IMR-90 (cell line): ENCODE data around the gene ITIH5. TPM values are rescaled to one million over a fixed set of nuclear protein-coding genes. Genes with fewer than 3 reads are reported as not detected.

Experiments used
- ATAC-seq: fragments of 200-7000 bp; cut with Tn5 transposase; 2 replicates; pipeline ENCODE4 v1.9.1; 2020; ENCODE audit warnings: low read depth, mild to moderate bottlenecking, moderate library complexity
- BruUV-seq: library from RNA; stranded (reverse); fragments of 400-500 nt; replicated peaks from 2 replicates; lab custom pipeline; 2021; lab: Mats Ljungman, UMichigan
- CTCF ChIA-PET: fragments of 300-600 bp; formaldehyde crosslinking; extraction: SDS; loops from one replicate; lab custom pipeline; 2021; ENCODE audit warnings: antibody characterized with exemption; lab: Yijun Ruan, JAX
- POLR2A ChIA-PET: fragments of 300-600 bp; sonication (Branson Sonifier 250); formaldehyde crosslinking; loops from one replicate; lab custom pipeline; 2022; ENCODE audit warnings: antibody characterized with exemption; ENCODE audit not compliant: unreplicated experiment; lab: Charles Lee
- DNase-seq: peaks from one replicate; pipeline ENCODE4 v3.0.0; 2013
- H2AFZ ChIP-seq: replicated peaks from 2 replicates; pipeline ENCODE3; 2013; ENCODE audit warnings: low read length, mild to moderate bottlenecking; ENCODE audit not compliant: poor library complexity
- H2AK5ac ChIP-seq: 2 replicates; pipeline ENCODE4 v1.6.1; 2013; ENCODE audit warnings: low read depth, low read length, inconsistent platforms
- H2AK9ac ChIP-seq: replicated peaks from 2 replicates; pipeline ENCODE3; 2013; ENCODE audit warnings: mild to moderate bottlenecking, low read depth, low read length, moderate library complexity; ENCODE audit not compliant: poor library complexity
- H2BK120ac ChIP-seq: 2 replicates; pipeline ENCODE4 v1.6.1; 2013; ENCODE audit warnings: low read depth, low read length, inconsistent platforms
- H2BK15ac ChIP-seq: 3 replicates; pipeline ENCODE4 v1.6.1; 2013; ENCODE audit warnings: low read depth, low read length, inconsistent platforms
- H2BK20ac ChIP-seq: 2 replicates; pipeline ENCODE4 v1.6.1; 2013; ENCODE audit warnings: low read depth, mild to moderate bottlenecking, inconsistent platforms, low read length, moderate library complexity
- H2BK5ac ChIP-seq: 2 replicates; pipeline ENCODE4 v1.6.1; 2013; ENCODE audit warnings: mild to moderate bottlenecking, low read depth, low read length, inconsistent platforms; ENCODE audit not compliant: poor library complexity, severe bottlenecking
- H3K14ac ChIP-seq: replicated peaks from 2 replicates; pipeline ENCODE4 v1.6.1; 2013; ENCODE audit warnings: low read depth, low read length, inconsistent platforms
- H3K18ac ChIP-seq: 2 replicates; pipeline ENCODE4 v1.6.1; 2013; ENCODE audit warnings: low read depth, low read length, control low read depth
- H3K23ac ChIP-seq: 2 replicates; pipeline ENCODE4 v1.6.1; 2013; ENCODE audit warnings: low read depth, low read length, inconsistent platforms
- H3K27ac ChIP-seq: 2 replicates; pipeline ENCODE4 v1.5.1; 2013; ENCODE audit warnings: mild to moderate bottlenecking, control low read depth, low read length; ENCODE audit not compliant: insufficient read depth
- H3K27me3 ChIP-seq: 2 replicates; pipeline ENCODE4 v1.6.1; 2013; ENCODE audit warnings: low read length; ENCODE audit not compliant: control insufficient read depth, insufficient read depth
- H3K36me3 ChIP-seq: 2 replicates; pipeline ENCODE4 v1.6.1; 2013; ENCODE audit warnings: low read length, mixed read lengths; ENCODE audit not compliant: control insufficient read depth, insufficient read depth
- H3K4ac ChIP-seq: 2 replicates; pipeline ENCODE4 v1.6.1; 2013; ENCODE audit warnings: low read depth, low read length, inconsistent platforms
- H3K4me1 ChIP-seq: 2 replicates; pipeline ENCODE4 v1.6.1; 2013; ENCODE audit warnings: low read length, mixed read lengths; ENCODE audit not compliant: control insufficient read depth, insufficient read depth
- H3K4me2 ChIP-seq: 2 replicates; pipeline ENCODE4 v1.6.1; 2013; ENCODE audit warnings: low read depth, mild to moderate bottlenecking, control low read depth, low read length, moderate library complexity
- H3K4me3 ChIP-seq: 2 replicates; pipeline ENCODE4 v1.5.1; 2013; ENCODE audit warnings: low read depth, mild to moderate bottlenecking, control low read depth, low read length, moderate library complexity; ENCODE audit not compliant: insufficient read depth
- H3K56ac ChIP-seq: 2 replicates; pipeline ENCODE4 v1.6.1; 2013; ENCODE audit warnings: low read length, inconsistent platforms; ENCODE audit not compliant: insufficient read depth; ENCODE audit errors: extremely low read depth
- H3K79me1 ChIP-seq, 2 experiments: 2 replicates each; pipeline ENCODE4 v1.6.1; 2013; ENCODE audit warnings: low read length in 2 of 2, inconsistent platforms in 1 of 2, low read depth in 1 of 2
- H3K9ac ChIP-seq: 2 replicates; pipeline ENCODE4 v1.6.1; 2013; ENCODE audit warnings: low read depth, low read length, control low read depth
- H3K9me1 ChIP-seq: 2 replicates; pipeline ENCODE4 v1.6.1; 2013; ENCODE audit warnings: low read length, inconsistent platforms; ENCODE audit not compliant: insufficient read depth
- H3K9me3 ChIP-seq: 2 replicates; pipeline ENCODE4 v1.6.1; 2013; ENCODE audit warnings: low read length; ENCODE audit not compliant: control insufficient read depth, insufficient read depth
- H4K20me1 ChIP-seq: 2 replicates; pipeline ENCODE4 v1.6.1; 2013; ENCODE audit warnings: low read length, inconsistent platforms; ENCODE audit not compliant: insufficient read depth
- H4K5ac ChIP-seq: 2 replicates; pipeline ENCODE4 v1.6.1; 2013; ENCODE audit warnings: mild to moderate bottlenecking, low read depth, low read length, control low read depth
- H4K8ac ChIP-seq, 2 experiments: 2 replicates each; pipeline ENCODE4 v1.6.1; 2013; ENCODE audit warnings: low read depth in 2 of 2, low read length in 2 of 2, control low read depth in 1 of 2, inconsistent platforms in 1 of 2
- H4K91ac ChIP-seq: 2 replicates; pipeline ENCODE4 v1.6.1; 2013; ENCODE audit warnings: low read depth, low read length, inconsistent platforms; ENCODE audit not compliant: insufficient read depth
- CEBPB ChIP-seq: IDR thresholded peaks from 2 replicates; pipeline ENCODE4 v1.6.1; 2012; ENCODE audit warnings: low read depth, low read length, improper control_type of control experiment
- CHD1 ChIP-seq: IDR thresholded peaks from 2 replicates; pipeline ENCODE4 v1.6.1; 2012; ENCODE audit warnings: low read depth, low read length, improper control_type of control experiment
- NFE2L2 ChIP-seq: fragments of 150-350 bp; IDR thresholded peaks from 2 replicates; pipeline ENCODE4 v1.6.1; 2016; ENCODE audit warnings: low read depth, mild to moderate bottlenecking, low read length
- POLR2A ChIP-seq: IDR thresholded peaks from 2 replicates; pipeline ENCODE4 v1.6.1; 2012; ENCODE audit warnings: mild to moderate bottlenecking, low read depth, low read length
- SMC3 ChIP-seq: fragments of 150-350 bp; IDR thresholded peaks from 2 replicates; pipeline ENCODE4 v1.6.1; 2016; ENCODE audit warnings: low read depth, mild to moderate bottlenecking, antibody characterized with exemption, low read length, moderate library complexity
- WGBS, 2 experiments: methylation state at CpG; one replicate each; pipeline versions ENCODE4 v1.1.5 to v1.1.7; 2013; ENCODE audit warnings: missing lambda C conversion rate in 2 of 2; ENCODE audit not compliant: insufficient read length in 1 of 2; ENCODE audit errors: extremely low coverage in 2 of 2; 5-methylcytosine and 5-hydroxymethylcytosine counted together
- dilution Hi-C: fragments of 300-500 bp; cut with HindIII; formaldehyde crosslinking; loops from one replicate; pipeline ENCODE4 v1.14.3; 2018; ENCODE audit warnings: low sequenced_read_pairs; ENCODE audit not compliant: unreplicated experiment
- in situ Hi-C: fragments of 300-500 bp; cut with MboI; formaldehyde crosslinking; loops from 3 replicates; pipeline ENCODE4 v1.14.3; 2019; ENCODE audit warnings: low sequenced_read_pairs, inconsistent platforms, mixed read lengths
- intact Hi-C: fragments of 100-400 bp; cut with micrococcal nuclease; formaldehyde crosslinking; loops from 2 replicates; pipeline ENCODE4 v1.10.0; 2022
- polyA plus RNA-seq, 3 experiments: library from polyadenylated mRNA; depleted of rRNA; stranded (reverse); fragments of >200 nt; gene quantifications; 2 replicates each; pipeline ENCODE4 v1.2.3, GENCODE V29; 2012; ENCODE audit warnings: low replicate concordance in 1 of 3
- total RNA-seq: library from RNA; depleted of rRNA; stranded (reverse); fragments of >200 nt; gene quantifications from 2 replicates; pipeline ENCODE4 v1.2.3, GENCODE V29; 2012
- TF ChIP-seq, protein P1 (sequence below): fragments of 150-350 bp; IDR thresholded peaks from 2 replicates; pipeline ENCODE4 v1.6.1; 2016; ENCODE audit warnings: low read depth, mild to moderate bottlenecking, low read length, moderate library complexity, borderline replicate concordance

The ITIH5 gene
- total and polyA plus RNA-seq, 2 of the 4 experiments (the other 2 are of a cell fraction): under 0.01 to 0.07 TPM

GRCh38 chr10:7577176-7577575 lies 89.6 kb downstream of the ITIH5 start:
- H4K20me1 ChIP-seq: no peaks in the 10 kb centered on the region
- H3K4me2 ChIP-seq: no peak overlapping the region
- no peaks in the 10 kb centered on the region; the same call in 1 of the 2 replicates for H3K4me1 ChIP-seq
- no peak for ATAC-seq
- dilution Hi-C loops: no loop called here
- no peaks in the 10 kb centered on the region for H3K9me1 ChIP-seq
- H2BK5ac ChIP-seq: no peak overlapping the region
- no peak overlapping the region for H3K23ac ChIP-seq
- H3K79me1 ChIP-seq: no peaks in the 10 kb centered on the region
- no peak overlapping the region for H3K56ac ChIP-seq
- no peak overlapping the region for H3K9ac ChIP-seq
- TF ChIP-seq CEBPB: no peak
- TF ChIP-seq NFE2L2: no peak
- TF ChIP-seq, protein P1, sequence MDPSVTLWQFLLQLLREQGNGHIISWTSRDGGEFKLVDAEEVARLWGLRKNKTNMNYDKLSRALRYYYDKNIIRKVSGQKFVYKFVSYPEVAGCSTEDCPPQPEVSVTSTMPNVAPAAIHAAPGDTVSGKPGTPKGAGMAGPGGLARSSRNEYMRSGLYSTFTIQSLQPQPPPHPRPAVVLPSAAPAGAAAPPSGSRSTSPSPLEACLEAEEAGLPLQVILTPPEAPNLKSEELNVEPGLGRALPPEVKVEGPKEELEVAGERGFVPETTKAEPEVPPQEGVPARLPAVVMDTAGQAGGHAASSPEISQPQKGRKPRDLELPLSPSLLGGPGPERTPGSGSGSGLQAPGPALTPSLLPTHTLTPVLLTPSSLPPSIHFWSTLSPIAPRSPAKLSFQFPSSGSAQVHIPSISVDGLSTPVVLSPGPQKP: no peak
- no peak for TF ChIP-seq SMC3
- TF ChIP-seq POLR2A: no peak
- TF ChIP-seq CHD1: no peak
- intact Hi-C loops: no loop called here
- H4K5ac ChIP-seq: no peak overlapping the region
- H2AFZ ChIP-seq: no peak overlapping the region
- POLR2A ChIA-PET: no interaction called here
- H3K36me3 ChIP-seq: no peaks in the 10 kb centered on the region
- no peak overlapping the region for H2AK5ac ChIP-seq
- BruUV-seq: no TSS peak
- in situ Hi-C loops: no loop called here
- no peak overlapping the region for H4K8ac ChIP-seq
- H3K27ac ChIP-seq: no peak overlapping the region
- CTCF ChIA-PET: interaction anchor here (0.7 kb wide), 1 partner anchor 12 kb away, joined by 3 read pairs; no protein-coding TSS in a partner anchor
- WGBS, 2 experiments: 25% methylated on average over 1 of the region's 4 CpGs; no CpG with 5 or more reads in 1 of the 2 experiments
- no peak overlapping the region for H3K18ac ChIP-seq
- DNase-seq: no peak
- no peaks in the 10 kb centered on the region for H3K27me3 ChIP-seq
- no peak overlapping the region for H2BK120ac ChIP-seq
- H3K14ac ChIP-seq: no peak overlapping the region
- H3K4me3 ChIP-seq: no peak overlapping the region
- H2BK15ac ChIP-seq: no peak overlapping the region
- H3K9me3 ChIP-seq: peaks cover 2% of the 10 kb centered on the region; the same call in 1 of the 2 replicates
- no peak overlapping the region for H3K4ac ChIP-seq
- H2AK9ac ChIP-seq: no peak overlapping the region
- H2BK20ac ChIP-seq: no peak overlapping the region
- no peak overlapping the region for H4K91ac ChIP-seq
